Progenitor cell of endocrine pancreas (in vitro differentiated cells): ENCODE data around the gene UBASH3B. TPM values are rescaled to one million over a fixed set of nuclear protein-coding genes. Genes with fewer than 3 reads are reported as not detected.

Experiments
- DNase-seq: peaks from one replicate; pipeline ENCODE4 v3.0.0; 2021; ENCODE audit warnings: low spot score; ENCODE audit not compliant: unreplicated experiment
- H3K27ac Mint-ChIP-seq: 2 replicates; pipeline ENCODE4 v1.8.0; 2021; ENCODE audit warnings: mild to moderate bottlenecking, moderate library complexity, mixed read lengths
- H3K27me3 Mint-ChIP-seq: 2 replicates; pipeline ENCODE4 v1.8.0; 2021; ENCODE audit warnings: mixed read lengths
- H3K36me3 Mint-ChIP-seq: 2 replicates; pipeline ENCODE4 v1.8.0; 2022; ENCODE audit warnings: mixed read lengths; ENCODE audit not compliant: insufficient read depth
- H3K4me1 Mint-ChIP-seq: 2 replicates; pipeline ENCODE4 v1.8.0; 2021; ENCODE audit warnings: low read depth, mixed read lengths
- H3K4me3 Mint-ChIP-seq: 2 replicates; pipeline ENCODE4 v1.8.0; 2021; ENCODE audit warnings: low read depth, mild to moderate bottlenecking, moderate library complexity, mixed read lengths
- H3K9me3 Mint-ChIP-seq: 2 replicates; pipeline ENCODE4 v1.8.0; 2021; ENCODE audit warnings: low read depth, mixed read lengths
- CTCF ChIP-seq: fragments of 200-600 bp; sonication (generic); IDR thresholded peaks from one replicate; pipeline ENCODE4 v1.5.0; 2021; ENCODE audit warnings: antibody characterized with exemption, mild to moderate bottlenecking; ENCODE audit not compliant: unreplicated experiment
- total RNA-seq: library from RNA; stranded (reverse); gene quantifications from 2 replicates; pipeline ENCODE4 v1.2.1, GENCODE V29; 2021

Gene UBASH3B
- total RNA-seq, 1 donor from 2014 or later = 2.4 TPM

GRCh38 chr11:122843281-122844141, 188.0 kb downstream of the UBASH3B start:
- Mint-ChIP-seq H3K4me3 (no peak overlapping the region), H3K27me3 (peaks cover 11% of the 10 kb centered on the region), H3K27ac (peak overlapping the region; percentile 74), H3K4me1 (peaks cover 12% of the 10 kb centered on the region), H3K9me3 (peaks cover 3% of the 10 kb centered on the region), H3K36me3 (no peaks in the 10 kb centered on the region)
- no peak for TF ChIP-seq CTCF
- no peak for DNase-seq

- peaks cover 16% of the 10 kb centered on the region for H3K4me1 Mint-ChIP-seq
- H3K36me3 Mint-ChIP-seq = no peaks in the 10 kb centered on the region
- no peak overlapping the region for H3K4me3 Mint-ChIP-seq
- DNase-seq = no peak
- TF ChIP-seq CTCF = no peak
- peaks cover 25% of the 10 kb centered on the region for H3K27me3 Mint-ChIP-seq
- H3K27ac Mint-ChIP-seq = no peak overlapping the region
- H3K9me3 Mint-ChIP-seq = peaks cover 3% of the 10 kb centered on the region
Observed at GRCh38 chr11:122847466-122847865, 191.9 kb downstream of the UBASH3B start.

- Mint-ChIP-seq H3K4me3 (no peak overlapping the region), H3K36me3 (no peaks in the 10 kb centered on the region)
Observed at GRCh38 chr11:122848186-122848585, 192.7 kb downstream of the UBASH3B start.

GRCh38 chr11:122850076-122850631, 194.6 kb downstream of the UBASH3B start:
- Mint-ChIP-seq H3K4me3 (no peak overlapping the region), H3K27me3 (peaks cover 24% of the 10 kb centered on the region), H3K9me3 (no peaks in the 10 kb centered on the region), H3K36me3 (no peaks in the 10 kb centered on the region), H3K27ac (no peak overlapping the region), H3K4me1 (peaks cover 4% of the 10 kb centered on the region)
- TF ChIP-seq CTCF = no peak
- DNase-seq = no peak

More at GRCh38 chr11:122848186-122848585, 192.7 kb downstream of the UBASH3B start:
- Mint-ChIP-seq H3K27ac (no peak overlapping the region), H3K27me3 (peaks cover 29% of the 10 kb centered on the region), H3K9me3 (no peaks in the 10 kb centered on the region), H3K4me1 (peaks cover 13% of the 10 kb centered on the region)
- no peak for TF ChIP-seq CTCF
- no peak for DNase-seq

GRCh38 chr11:122851366-122851966, 195.9 kb downstream of the UBASH3B start:
- no peaks in the 10 kb centered on the region for H3K9me3 Mint-ChIP-seq
- peaks cover 23% of the 10 kb centered on the region for H3K27me3 Mint-ChIP-seq
- TF ChIP-seq CTCF = no peak
- H3K36me3 Mint-ChIP-seq = no peaks in the 10 kb centered on the region
- H3K4me3 Mint-ChIP-seq = no peak overlapping the region
- H3K27ac Mint-ChIP-seq = no peak overlapping the region
- no peak for DNase-seq
- H3K4me1 Mint-ChIP-seq = peaks cover 4% of the 10 kb centered on the region
